ENCODE data around the gene GRN.
A peak's percentile ranks its signal among the peaks of the same experiment; 100 is the strongest.

GRN gene

DNA sequence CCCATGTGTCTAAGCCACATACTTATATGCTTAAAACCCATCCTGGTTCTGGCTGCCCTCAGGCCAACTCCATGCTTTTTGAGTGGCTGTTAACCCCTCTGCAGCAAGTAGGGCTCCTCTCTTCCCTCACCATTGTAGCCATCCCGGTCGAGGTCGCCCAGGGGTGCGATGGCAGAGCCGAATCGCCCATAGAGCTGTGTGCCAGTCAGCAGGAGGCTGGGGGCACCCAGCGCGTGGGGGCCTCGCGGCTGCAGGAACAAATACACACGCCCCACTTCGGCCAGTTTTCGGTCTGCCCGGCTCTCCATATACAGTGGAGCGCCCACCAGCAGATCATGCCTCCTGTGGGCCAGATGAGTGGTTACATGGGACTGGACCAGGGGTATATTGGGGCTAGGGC lies 38.3 kb downstream of the GRN start:
- TF ChIP-seq, protein P1, sequence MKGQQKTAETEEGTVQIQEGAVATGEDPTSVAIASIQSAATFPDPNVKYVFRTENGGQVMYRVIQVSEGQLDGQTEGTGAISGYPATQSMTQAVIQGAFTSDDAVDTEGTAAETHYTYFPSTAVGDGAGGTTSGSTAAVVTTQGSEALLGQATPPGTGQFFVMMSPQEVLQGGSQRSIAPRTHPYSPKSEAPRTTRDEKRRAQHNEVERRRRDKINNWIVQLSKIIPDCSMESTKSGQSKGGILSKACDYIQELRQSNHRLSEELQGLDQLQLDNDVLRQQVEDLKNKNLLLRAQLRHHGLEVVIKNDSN (IDR thresholded peaks at IDR 0.05) = no peak
- no peak for TF ChIP-seq RAD21 (IDR thresholded peaks at IDR 0.05; ENCODE audit: low read depth)
- TF ChIP-seq TAF1 (IDR thresholded peaks at IDR 0.05; ENCODE audit: low read depth) = no peak
- TF ChIP-seq ZBTB7A (IDR thresholded peaks at IDR 0.05; ENCODE audit: low read depth) = no peak
- TF ChIP-seq, protein P2, sequence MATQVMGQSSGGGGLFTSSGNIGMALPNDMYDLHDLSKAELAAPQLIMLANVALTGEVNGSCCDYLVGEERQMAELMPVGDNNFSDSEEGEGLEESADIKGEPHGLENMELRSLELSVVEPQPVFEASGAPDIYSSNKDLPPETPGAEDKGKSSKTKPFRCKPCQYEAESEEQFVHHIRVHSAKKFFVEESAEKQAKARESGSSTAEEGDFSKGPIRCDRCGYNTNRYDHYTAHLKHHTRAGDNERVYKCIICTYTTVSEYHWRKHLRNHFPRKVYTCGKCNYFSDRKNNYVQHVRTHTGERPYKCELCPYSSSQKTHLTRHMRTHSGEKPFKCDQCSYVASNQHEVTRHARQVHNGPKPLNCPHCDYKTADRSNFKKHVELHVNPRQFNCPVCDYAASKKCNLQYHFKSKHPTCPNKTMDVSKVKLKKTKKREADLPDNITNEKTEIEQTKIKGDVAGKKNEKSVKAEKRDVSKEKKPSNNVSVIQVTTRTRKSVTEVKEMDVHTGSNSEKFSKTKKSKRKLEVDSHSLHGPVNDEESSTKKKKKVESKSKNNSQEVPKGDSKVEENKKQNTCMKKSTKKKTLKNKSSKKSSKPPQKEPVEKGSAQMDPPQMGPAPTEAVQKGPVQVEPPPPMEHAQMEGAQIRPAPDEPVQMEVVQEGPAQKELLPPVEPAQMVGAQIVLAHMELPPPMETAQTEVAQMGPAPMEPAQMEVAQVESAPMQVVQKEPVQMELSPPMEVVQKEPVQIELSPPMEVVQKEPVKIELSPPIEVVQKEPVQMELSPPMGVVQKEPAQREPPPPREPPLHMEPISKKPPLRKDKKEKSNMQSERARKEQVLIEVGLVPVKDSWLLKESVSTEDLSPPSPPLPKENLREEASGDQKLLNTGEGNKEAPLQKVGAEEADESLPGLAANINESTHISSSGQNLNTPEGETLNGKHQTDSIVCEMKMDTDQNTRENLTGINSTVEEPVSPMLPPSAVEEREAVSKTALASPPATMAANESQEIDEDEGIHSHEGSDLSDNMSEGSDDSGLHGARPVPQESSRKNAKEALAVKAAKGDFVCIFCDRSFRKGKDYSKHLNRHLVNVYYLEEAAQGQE (IDR thresholded peaks at IDR 0.05; ENCODE audit: low read depth) = no peak
- no peak for TF ChIP-seq YY1 (IDR thresholded peaks at IDR 0.05; ENCODE audit: low read depth)
- TF ChIP-seq, protein P3, sequence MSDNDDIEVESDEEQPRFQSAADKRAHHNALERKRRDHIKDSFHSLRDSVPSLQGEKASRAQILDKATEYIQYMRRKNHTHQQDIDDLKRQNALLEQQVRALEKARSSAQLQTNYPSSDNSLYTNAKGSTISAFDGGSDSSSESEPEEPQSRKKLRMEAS (IDR thresholded peaks at IDR 0.05) = no peak
- TF ChIP-seq EGR1 (IDR thresholded peaks at IDR 0.05) = no peak
- TF ChIP-seq FOXM1 (IDR thresholded peaks at IDR 0.05; ENCODE audit: borderline replicate concordance, low read depth) = no peak
- no peak for TF ChIP-seq EP300 (IDR thresholded peaks at IDR 0.05; ENCODE audit: borderline replicate concordance)
- no peak for TF ChIP-seq NFIC (IDR thresholded peaks at IDR 0.05)
- TF ChIP-seq TEAD4 (IDR thresholded peaks at IDR 0.05) = no peak
- TF ChIP-seq CEBPB (IDR thresholded peaks at IDR 0.05) = no peak
- TF ChIP-seq CREB1 (IDR thresholded peaks at IDR 0.05; ENCODE audit: low read depth) = no peak
- TF ChIP-seq TCF12 (IDR thresholded peaks at IDR 0.05; ENCODE audit: low read depth) = no peak

DNA sequence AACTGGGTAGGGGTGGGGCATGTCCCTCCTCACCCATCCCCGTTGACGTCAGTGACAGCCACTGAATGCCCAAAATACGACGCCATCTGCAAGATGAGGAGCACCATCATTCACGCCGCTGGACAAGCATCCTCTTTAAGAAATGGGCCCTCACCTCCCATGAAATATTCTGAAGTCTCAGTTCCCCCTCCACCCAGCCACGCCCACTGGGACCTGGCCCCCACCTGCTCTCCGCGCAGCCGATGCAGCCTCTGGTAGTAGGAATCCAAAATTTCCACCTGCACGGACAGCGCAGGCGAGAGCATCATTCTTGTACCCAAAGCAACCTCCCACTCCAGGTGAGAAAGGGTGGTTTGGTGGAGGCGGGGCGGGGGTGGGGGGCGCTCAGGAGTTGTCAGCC lies 38.8 kb downstream of the GRN start:
- no peak for TF ChIP-seq RAD21 (IDR thresholded peaks at IDR 0.05; ENCODE audit: low read depth)
- TF ChIP-seq EGR1 (IDR thresholded peaks at IDR 0.05) = no peak
- TF ChIP-seq TEAD4 (IDR thresholded peaks at IDR 0.05) = no peak
- no peak for TF ChIP-seq NFIC (IDR thresholded peaks at IDR 0.05)
- no peak for TF ChIP-seq FOXM1 (IDR thresholded peaks at IDR 0.05; ENCODE audit: borderline replicate concordance, low read depth)
- no peak for TF ChIP-seq YY1 (IDR thresholded peaks at IDR 0.05; ENCODE audit: low read depth)
- TF ChIP-seq, protein P1 (IDR thresholded peaks at IDR 0.05) = no peak

DNA sequence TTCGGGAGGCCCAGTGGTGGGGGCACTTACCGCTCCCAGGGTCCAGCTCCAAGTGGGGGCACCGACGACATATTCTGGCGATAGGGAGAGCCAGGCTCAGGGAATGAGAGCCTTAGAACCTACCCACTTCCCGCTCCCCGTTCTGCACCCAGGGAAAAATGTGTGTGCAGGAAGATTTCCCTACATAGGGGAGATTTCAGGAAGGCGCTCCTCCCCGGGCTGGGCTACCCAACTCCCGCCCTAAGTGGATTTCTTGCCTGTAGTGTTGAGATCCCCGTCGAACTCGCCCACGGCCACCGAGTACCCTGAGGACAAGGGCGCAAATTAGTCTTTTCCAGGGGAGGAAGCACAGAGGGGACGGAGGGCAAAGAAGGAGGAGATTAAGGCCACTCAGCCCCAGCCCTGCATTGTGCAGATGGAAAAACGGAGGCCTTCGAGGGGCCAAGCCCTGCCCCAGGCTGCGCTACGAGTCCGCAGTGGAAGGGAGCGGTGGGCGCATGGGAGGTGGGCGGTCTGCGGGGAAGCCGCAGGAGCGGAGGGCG lies 39.2 kb downstream of the GRN start:
- TF ChIP-seq TAF1 (IDR thresholded peaks at IDR 0.05; ENCODE audit: low read depth) (no peak), ZBTB7A (IDR thresholded peaks at IDR 0.05; ENCODE audit: low read depth) (0 out of 2 replicates have a peak, but pooled peaks have one; percentile 7), NFIC (IDR thresholded peaks at IDR 0.05) (no peak), CEBPB (IDR thresholded peaks at IDR 0.05) (no peak), FOXM1 (IDR thresholded peaks at IDR 0.05; ENCODE audit: borderline replicate concordance, low read depth) (no peak)
- TF ChIP-seq, protein P3 (IDR thresholded peaks at IDR 0.05) = no peak

DNA sequence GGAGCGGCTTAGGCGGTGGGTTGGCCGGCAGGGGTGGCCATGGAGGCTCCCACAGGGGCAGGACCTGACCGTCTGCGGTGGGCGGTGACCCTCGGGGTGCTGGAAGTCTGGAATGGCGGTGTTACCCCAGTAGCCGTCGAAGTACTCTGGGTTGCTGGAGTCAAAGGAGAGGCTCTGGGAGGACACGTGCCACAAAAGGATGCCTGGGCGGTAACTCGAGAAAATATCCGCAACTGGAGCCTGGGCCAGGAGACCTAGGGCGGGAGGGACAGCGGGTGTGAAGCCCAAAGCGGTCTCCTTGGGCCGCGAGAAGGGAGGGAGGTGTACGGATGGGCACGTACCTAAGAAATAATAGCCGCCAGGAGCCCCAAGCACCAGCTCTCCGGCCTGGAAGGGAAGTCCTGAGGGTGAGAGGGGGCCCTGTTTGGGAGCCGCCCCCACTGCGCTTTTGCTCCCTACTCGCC lies 39.8 kb downstream of the GRN start:
- no peak for TF ChIP-seq TAF1 (IDR thresholded peaks at IDR 0.05; ENCODE audit: low read depth)
- no peak for TF ChIP-seq YY1 (IDR thresholded peaks at IDR 0.05; ENCODE audit: low read depth)
- TF ChIP-seq, protein P2 (IDR thresholded peaks at IDR 0.05; ENCODE audit: low read depth) = no peak
- TF ChIP-seq, protein P1 (IDR thresholded peaks at IDR 0.05) = 0 out of 2 replicates have a peak, but pooled peaks have one; percentile 19
- TF ChIP-seq EP300 (IDR thresholded peaks at IDR 0.05; ENCODE audit: borderline replicate concordance) = no peak
- TF ChIP-seq EGR1 (IDR thresholded peaks at IDR 0.05) = no peak
- TF ChIP-seq ZBTB7A (IDR thresholded peaks at IDR 0.05; ENCODE audit: low read depth) = 0 out of 2 replicates have a peak, but pooled peaks have one; percentile 15
- no peak for TF ChIP-seq CEBPB (IDR thresholded peaks at IDR 0.05)
- no peak for TF ChIP-seq FOXM1 (IDR thresholded peaks at IDR 0.05; ENCODE audit: borderline replicate concordance, low read depth)
- TF ChIP-seq, protein P3 (IDR thresholded peaks at IDR 0.05) = peak; percentile 90
- TF ChIP-seq RAD21 (IDR thresholded peaks at IDR 0.05; ENCODE audit: low read depth) = no peak
- no peak for TF ChIP-seq TCF12 (IDR thresholded peaks at IDR 0.05; ENCODE audit: low read depth)
- no peak for TF ChIP-seq NFIC (IDR thresholded peaks at IDR 0.05)
